ENCODE results near the gene CDKAL1.

Gene CDKAL1

DNA sequence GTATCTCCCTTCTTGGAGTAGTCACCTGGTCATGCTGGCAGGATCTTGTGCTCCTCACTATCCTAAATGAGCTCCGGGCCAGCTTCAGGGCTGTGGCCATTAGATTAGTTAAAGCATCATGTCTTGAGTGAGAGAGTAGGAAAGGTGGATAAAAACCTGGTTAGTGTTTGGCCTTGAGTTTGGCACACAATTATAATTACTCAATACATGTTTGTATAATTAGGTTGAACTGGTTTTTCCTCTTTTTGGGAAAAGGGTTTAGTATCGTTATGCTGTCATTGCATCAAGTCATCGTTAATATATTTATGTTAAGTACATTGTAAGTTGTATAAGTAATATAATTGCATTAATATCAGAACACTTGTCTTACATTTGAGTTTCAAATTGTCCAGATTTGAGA lies 126.3 kb downstream of the CDKAL1 start:
- no peak overlapping the region for H3K9ac ChIP-seq (ENCODE audit: low read depth, low read length, poor library complexity, severe bottlenecking)
- H3F3A ChIP-seq (ENCODE audit: low read depth): no peaks in the 10 kb centered on the region
- no peak overlapping the region for H3K4me3 ChIP-seq (ENCODE audit: low read length, poor library complexity, severe bottlenecking)
- no peaks in the 10 kb centered on the region for H3K9me3 ChIP-seq (ENCODE audit: insufficient read depth, low read depth, low read length)
- peaks cover 66% of the 10 kb centered on the region for H3K4me1 ChIP-seq (ENCODE audit: insufficient read depth, low read length, poor library complexity, severe bottlenecking)
- no peaks in the 10 kb centered on the region for H4K20me1 ChIP-seq (ENCODE audit: insufficient read depth, low read length, poor library complexity, severe bottlenecking)
- no peaks in the 10 kb centered on the region for H3K36me3 ChIP-seq (ENCODE audit: insufficient read depth, low read length)
- TF ChIP-seq, protein P1, sequence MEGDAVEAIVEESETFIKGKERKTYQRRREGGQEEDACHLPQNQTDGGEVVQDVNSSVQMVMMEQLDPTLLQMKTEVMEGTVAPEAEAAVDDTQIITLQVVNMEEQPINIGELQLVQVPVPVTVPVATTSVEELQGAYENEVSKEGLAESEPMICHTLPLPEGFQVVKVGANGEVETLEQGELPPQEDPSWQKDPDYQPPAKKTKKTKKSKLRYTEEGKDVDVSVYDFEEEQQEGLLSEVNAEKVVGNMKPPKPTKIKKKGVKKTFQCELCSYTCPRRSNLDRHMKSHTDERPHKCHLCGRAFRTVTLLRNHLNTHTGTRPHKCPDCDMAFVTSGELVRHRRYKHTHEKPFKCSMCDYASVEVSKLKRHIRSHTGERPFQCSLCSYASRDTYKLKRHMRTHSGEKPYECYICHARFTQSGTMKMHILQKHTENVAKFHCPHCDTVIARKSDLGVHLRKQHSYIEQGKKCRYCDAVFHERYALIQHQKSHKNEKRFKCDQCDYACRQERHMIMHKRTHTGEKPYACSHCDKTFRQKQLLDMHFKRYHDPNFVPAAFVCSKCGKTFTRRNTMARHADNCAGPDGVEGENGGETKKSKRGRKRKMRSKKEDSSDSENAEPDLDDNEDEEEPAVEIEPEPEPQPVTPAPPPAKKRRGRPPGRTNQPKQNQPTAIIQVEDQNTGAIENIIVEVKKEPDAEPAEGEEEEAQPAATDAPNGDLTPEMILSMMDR (conservative IDR thresholded peaks at IDR 0.05; ENCODE audit: low read length): no peak
- TF ChIP-seq EZH2phosphoT487 (IDR thresholded peaks at IDR 0.05; ENCODE audit: borderline replicate concordance): no peak
- H3K79me2 ChIP-seq (ENCODE audit: insufficient read depth, low read length): peaks cover 53% of the 10 kb centered on the region
- H3K4me2 ChIP-seq (ENCODE audit: low read depth, low read length, poor library complexity, severe bottlenecking): no peak overlapping the region
- no peaks in the 10 kb centered on the region for H3K27me3 ChIP-seq (ENCODE audit: insufficient read depth, low read length, poor library complexity, severe bottlenecking)
- no peak overlapping the region for H2AFZ ChIP-seq (ENCODE audit: low read length)
- H3K9me2 ChIP-seq (replicated peaks; ENCODE audit: low read depth, low read length): no peaks in the 10 kb centered on the region

DNA sequence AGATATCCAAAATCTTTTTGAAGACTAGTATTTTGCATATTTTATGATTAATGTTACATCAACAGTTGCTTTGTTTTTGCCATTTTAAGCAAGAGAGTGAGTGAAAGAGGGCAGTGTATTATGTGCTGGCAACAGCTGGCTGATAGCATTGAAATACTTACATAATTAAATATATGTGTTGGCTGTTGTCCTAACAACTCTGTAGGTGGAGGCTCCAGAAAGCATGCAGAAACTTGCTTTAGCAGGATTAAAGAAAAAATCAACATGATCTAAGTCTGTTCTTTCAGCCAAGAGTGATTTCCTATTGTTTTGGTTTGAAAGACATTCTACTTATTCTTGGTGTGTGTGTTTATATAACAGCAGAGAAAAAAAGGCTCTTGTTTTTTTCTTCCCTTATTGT lies 127.5 kb downstream of the CDKAL1 start:
- H3K9me3 ChIP-seq (ENCODE audit: insufficient read depth, low read depth, low read length): no peaks in the 10 kb centered on the region
- no peak overlapping the region for H2AFZ ChIP-seq (ENCODE audit: low read length)
- no peaks in the 10 kb centered on the region for H3K36me3 ChIP-seq (ENCODE audit: insufficient read depth, low read length)
- H3K9me2 ChIP-seq (replicated peaks; ENCODE audit: low read depth, low read length): no peaks in the 10 kb centered on the region
- H3K4me1 ChIP-seq (ENCODE audit: insufficient read depth, low read length, poor library complexity, severe bottlenecking): peaks cover 59% of the 10 kb centered on the region
- H3K4me3 ChIP-seq (ENCODE audit: low read length, poor library complexity, severe bottlenecking): no peak overlapping the region
- TF ChIP-seq, protein P1 (conservative IDR thresholded peaks at IDR 0.05; ENCODE audit: low read length): no peak
- no peak for TF ChIP-seq EZH2phosphoT487 (IDR thresholded peaks at IDR 0.05; ENCODE audit: borderline replicate concordance)
- no peaks in the 10 kb centered on the region for H3K27me3 ChIP-seq (ENCODE audit: insufficient read depth, low read length, poor library complexity, severe bottlenecking)
- no peaks in the 10 kb centered on the region for H3F3A ChIP-seq (ENCODE audit: low read depth)
- H3K9ac ChIP-seq (ENCODE audit: low read depth, low read length, poor library complexity, severe bottlenecking): peak overlapping the region; percentile 8
- peak overlapping the region; percentile 19 for H3K4me2 ChIP-seq (ENCODE audit: low read depth, low read length, poor library complexity, severe bottlenecking)
- peaks cover 43% of the 10 kb centered on the region for H3K79me2 ChIP-seq (ENCODE audit: insufficient read depth, low read length)
- no peaks in the 10 kb centered on the region for H4K20me1 ChIP-seq (ENCODE audit: insufficient read depth, low read length, poor library complexity, severe bottlenecking)

DNA sequence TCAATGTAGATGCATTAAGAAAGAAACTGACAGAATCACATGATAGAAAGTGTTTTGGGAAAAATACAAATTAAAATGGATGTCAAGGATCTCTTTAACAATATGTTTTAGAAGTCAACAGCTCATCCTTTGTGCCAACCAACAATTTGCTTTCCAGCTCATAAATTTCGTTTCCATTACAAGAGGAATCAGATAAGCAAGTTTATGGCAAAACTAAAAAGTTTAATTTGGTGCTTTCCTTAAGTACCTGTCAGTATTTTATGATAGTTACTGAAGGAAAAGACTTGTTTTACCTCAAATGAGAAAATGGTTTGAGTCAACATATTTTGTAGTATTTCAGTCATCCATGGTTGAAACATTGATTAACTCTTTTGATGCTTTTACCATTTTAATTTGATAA lies 130.0 kb downstream of the CDKAL1 start:
- Histone ChIP-seq H3K9ac (ENCODE audit: low read depth, low read length, poor library complexity, severe bottlenecking) (no peak overlapping the region), H3K36me3 (ENCODE audit: insufficient read depth, low read length) (no peaks in the 10 kb centered on the region), H3F3A (ENCODE audit: low read depth) (no peaks in the 10 kb centered on the region), H2AFZ (ENCODE audit: low read length) (no peak overlapping the region), H3K79me2 (ENCODE audit: insufficient read depth, low read length) (peaks cover 41% of the 10 kb centered on the region), H3K4me2 (ENCODE audit: low read depth, low read length, poor library complexity, severe bottlenecking) (no peak overlapping the region), H3K4me3 (ENCODE audit: low read length, poor library complexity, severe bottlenecking) (no peak overlapping the region), H3K4me1 (ENCODE audit: insufficient read depth, low read length, poor library complexity, severe bottlenecking) (peaks cover 43% of the 10 kb centered on the region), H3K9me2 (replicated peaks; ENCODE audit: low read depth, low read length) (no peaks in the 10 kb centered on the region), H4K20me1 (ENCODE audit: insufficient read depth, low read length, poor library complexity, severe bottlenecking) (no peaks in the 10 kb centered on the region), H3K9me3 (ENCODE audit: insufficient read depth, low read depth, low read length) (no peaks in the 10 kb centered on the region), H3K27me3 (ENCODE audit: insufficient read depth, low read length, poor library complexity, severe bottlenecking) (no peaks in the 10 kb centered on the region)
- TF ChIP-seq, protein P1 (conservative IDR thresholded peaks at IDR 0.05; ENCODE audit: low read length): no peak
- no peak for TF ChIP-seq EZH2phosphoT487 (IDR thresholded peaks at IDR 0.05; ENCODE audit: borderline replicate concordance)
